GM06990 (cell line): ENCODE results near the gene RNF26.

Experiments used
- DNase-seq: peaks from one replicate; pipeline ENCODE4 v3.0.0-alpha.2; 2011; ENCODE audit not compliant: insufficient read length; ENCODE audit errors: extremely low read depth
- H3K27me3 ChIP-seq: replicated peaks from 2 replicates; pipeline ENCODE4 v1.6.0; 2011; ENCODE audit warnings: low read length; ENCODE audit not compliant: control insufficient read depth, insufficient read depth
- H3K36me3 ChIP-seq: 2 replicates; pipeline ENCODE4 v1.5.1; 2011; ENCODE audit warnings: low read length; ENCODE audit not compliant: control insufficient read depth, insufficient read depth
- H3K4me3 ChIP-seq: replicated peaks from 2 replicates; pipeline ENCODE4 v1.5.1; 2011; ENCODE audit warnings: low read depth, mild to moderate bottlenecking, control low read depth, low read length
- TF ChIP-seq, protein P1 (sequence below): IDR thresholded peaks from 2 replicates; pipeline ENCODE4 v1.5.1; 2011; ENCODE audit warnings: low read length, control low read depth, mild to moderate bottlenecking, inconsistent platforms; ENCODE audit not compliant: insufficient read depth, poor library complexity, severe bottlenecking

The RNF26 gene

DNA sequence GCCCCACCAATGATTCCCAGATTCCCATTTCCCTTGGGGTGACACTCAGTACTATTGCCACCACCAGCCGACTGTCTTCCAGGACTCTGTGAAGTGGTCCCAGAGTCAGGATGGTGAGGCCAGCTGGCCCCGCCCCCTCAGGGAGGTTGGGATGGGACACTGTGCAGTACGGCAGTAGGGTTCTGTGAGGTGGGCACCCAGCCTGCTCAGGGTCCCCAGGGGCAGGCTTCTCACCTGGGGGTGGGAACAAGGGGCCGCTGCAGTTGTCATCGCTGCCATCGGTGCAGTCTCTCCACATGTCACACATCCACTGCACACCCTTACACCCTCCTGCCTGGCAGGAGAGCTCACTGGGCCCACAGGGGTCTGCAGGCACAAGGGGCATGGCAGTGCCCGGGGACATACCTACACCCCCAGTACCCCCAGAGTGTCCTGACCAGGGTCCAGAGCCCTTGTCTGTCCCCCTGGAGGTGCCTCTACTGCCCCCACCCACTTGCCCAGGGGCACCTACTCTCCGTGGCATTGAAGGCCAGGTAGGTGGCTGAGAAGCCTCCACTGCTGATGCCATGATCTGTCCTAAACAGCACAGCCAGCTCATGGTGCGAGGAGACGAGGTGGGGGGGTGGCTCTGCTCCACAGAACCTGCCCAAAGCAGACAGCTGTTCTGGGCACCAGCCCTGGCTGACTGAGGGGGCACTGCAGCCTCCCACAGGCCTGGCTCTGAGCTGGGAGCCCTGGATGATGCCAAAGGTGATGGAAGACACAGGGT lies 8.2 kb downstream of the RNF26 start:
- no peak for DNase-seq
- Histone ChIP-seq H3K36me3 (peaks cover under 1% of the 10 kb centered on the region; the same call in 1 of the 2 replicates), H3K27me3 (peaks cover 2% of the 10 kb centered on the region), H3K4me3 (no peak overlapping the region)
- TF ChIP-seq, protein P1, sequence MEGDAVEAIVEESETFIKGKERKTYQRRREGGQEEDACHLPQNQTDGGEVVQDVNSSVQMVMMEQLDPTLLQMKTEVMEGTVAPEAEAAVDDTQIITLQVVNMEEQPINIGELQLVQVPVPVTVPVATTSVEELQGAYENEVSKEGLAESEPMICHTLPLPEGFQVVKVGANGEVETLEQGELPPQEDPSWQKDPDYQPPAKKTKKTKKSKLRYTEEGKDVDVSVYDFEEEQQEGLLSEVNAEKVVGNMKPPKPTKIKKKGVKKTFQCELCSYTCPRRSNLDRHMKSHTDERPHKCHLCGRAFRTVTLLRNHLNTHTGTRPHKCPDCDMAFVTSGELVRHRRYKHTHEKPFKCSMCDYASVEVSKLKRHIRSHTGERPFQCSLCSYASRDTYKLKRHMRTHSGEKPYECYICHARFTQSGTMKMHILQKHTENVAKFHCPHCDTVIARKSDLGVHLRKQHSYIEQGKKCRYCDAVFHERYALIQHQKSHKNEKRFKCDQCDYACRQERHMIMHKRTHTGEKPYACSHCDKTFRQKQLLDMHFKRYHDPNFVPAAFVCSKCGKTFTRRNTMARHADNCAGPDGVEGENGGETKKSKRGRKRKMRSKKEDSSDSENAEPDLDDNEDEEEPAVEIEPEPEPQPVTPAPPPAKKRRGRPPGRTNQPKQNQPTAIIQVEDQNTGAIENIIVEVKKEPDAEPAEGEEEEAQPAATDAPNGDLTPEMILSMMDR = no peak

DNA sequence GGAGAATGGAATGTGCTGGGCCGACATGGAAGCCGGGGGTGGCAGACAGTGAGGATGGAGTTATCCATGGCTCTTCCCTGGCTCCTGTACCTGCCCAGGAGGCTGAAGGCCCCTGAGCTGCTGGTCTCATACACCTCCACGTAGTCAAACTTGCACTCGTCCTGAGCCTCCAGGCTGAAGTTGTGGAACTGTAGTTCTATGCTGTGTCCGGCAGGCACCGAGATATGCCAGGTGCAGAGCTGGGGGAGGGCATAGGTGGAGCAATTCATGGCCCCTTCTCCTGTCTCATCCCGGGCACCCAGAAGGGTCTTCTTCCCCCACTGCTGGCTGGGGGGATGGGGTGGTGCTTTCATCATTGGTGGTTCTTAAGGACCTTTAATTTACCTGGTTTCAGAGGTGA lies 9.4 kb downstream of the RNF26 start:
- Histone ChIP-seq H3K4me3 (no peak overlapping the region), H3K36me3 (no peaks in the 10 kb centered on the region), H3K27me3 (peaks cover 2% of the 10 kb centered on the region)
- DNase-seq = no peak
- TF ChIP-seq, protein P1 = no peak

DNA sequence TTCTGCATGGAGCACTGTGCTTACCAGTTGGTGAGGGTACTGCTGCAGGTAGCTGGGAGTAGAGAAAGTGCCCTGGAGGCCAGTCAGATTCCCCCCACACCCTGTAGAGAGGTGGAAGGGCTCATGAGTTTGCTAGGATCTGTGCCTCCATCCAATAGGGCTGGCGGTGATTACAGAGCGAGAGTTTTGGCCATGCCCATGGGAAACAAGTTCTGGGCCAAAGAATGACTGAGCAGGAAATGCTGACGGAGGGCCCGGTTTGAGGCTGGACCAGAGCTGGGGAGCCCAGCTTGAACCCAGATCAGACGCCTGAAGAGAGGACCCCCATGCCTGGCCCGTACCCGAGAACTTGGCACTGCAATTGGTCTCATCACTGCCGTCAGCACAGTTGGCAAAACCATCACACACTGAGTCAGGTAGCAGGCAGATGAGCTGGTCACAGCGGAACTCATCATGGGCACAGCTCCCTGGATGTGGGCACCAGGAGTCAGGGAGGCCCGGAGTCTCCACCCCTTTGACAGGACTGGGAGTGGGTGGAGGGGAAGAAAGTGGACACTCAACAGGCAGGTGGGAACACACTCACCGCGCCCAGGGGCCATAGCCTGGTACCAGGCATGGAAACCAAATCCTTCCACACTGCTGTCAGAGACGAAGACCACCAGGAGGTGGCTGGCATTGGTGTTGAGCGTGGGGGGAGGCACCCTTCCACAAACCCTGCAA lies 10.1 kb downstream of the RNF26 start:
- Histone ChIP-seq H3K27me3 (peaks cover 2% of the 10 kb centered on the region), H3K36me3 (no peaks in the 10 kb centered on the region), H3K4me3 (no peak overlapping the region)
- DNase-seq = no peak
- TF ChIP-seq, protein P1 = no peak

DNA sequence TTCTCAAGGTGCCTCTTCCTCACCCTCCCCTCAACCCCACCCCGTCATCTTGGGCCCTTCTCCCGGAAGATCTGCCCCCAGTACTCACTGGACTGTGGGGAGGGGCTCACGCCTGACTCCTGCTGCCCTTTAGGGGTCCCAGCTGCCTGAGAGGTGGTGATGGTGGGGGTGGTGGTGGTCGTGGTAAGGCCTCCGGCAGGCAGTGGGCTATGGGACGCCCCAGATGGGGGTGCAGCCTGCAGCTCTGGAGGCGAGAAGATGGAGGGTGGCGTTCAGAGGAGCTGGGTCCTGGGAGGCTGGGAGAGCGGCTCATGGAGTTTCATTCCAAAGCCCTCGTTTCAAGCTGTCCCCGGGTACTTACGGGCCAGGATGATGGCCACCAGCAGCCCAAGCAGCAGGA lies 11.4 kb downstream of the RNF26 start:
- Histone ChIP-seq H3K4me3 (no peak overlapping the region), H3K36me3 (no peaks in the 10 kb centered on the region), H3K27me3 (peaks cover 2% of the 10 kb centered on the region)
- no peak for DNase-seq
- TF ChIP-seq, protein P1 = no peak

DNA sequence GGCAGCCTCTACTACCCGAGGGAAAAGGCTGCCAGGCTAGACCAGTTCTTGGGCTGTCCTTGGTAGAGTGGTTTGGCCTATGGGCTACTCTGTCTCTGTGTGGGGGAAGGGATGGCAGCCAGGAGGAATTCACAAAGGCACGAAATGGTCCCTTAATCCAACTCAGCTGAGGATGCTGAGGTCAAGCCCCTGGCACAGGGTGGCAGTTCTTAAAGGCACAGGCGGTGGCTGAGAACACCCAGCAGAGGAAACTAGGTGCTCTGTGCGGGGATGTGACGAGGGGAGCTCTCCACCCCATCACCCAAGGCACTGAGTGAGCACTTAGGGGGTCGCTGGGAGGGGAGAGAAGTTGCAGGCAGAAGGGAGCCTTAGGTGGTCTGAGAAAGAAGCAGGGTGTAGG lies 12.3 kb downstream of the RNF26 start, which contains the start of gene MFRP:
Gene MFRP, minus strand, starts transcription at position 101 of the 400 bp plus-strand sequence. CDS start 192 bp downstream, outside the sequence.
- no peak within 1 kb of the TSS for H3K4me3 ChIP-seq
- TF ChIP-seq, protein P1 = no peak
- H3K36me3 ChIP-seq = no peaks in the 10 kb centered on the region
- peaks cover 2% of the 10 kb centered on the region for H3K27me3 ChIP-seq
- no peak for DNase-seq
